Measurements from ENCODE around the gene SNAP47.
A peak's percentile ranks its signal among the peaks of the same experiment; 100 is the strongest.

The SNAP47 gene

GRCh38 chr1:227780101-227781044 is 45.1 kb downstream of the SNAP47 start:
- no peak overlapping the region for H3K27ac ChIP-seq (ENCODE audit: low read depth, low read length)
- H3K9ac ChIP-seq (ENCODE audit: low read depth, low read length): no peak overlapping the region
- no peaks in the 10 kb centered on the region for H3K27me3 ChIP-seq (ENCODE audit: insufficient read depth, low read length)
- H3K36me3 ChIP-seq (ENCODE audit: insufficient read depth, low read length): peaks cover 18% of the 10 kb centered on the region
- no peak overlapping the region for H3K4me3 ChIP-seq (ENCODE audit: low read length)
- 95% methylated on average over 23 of the region's 23 CpGs for WGBS
- H3K9me3 ChIP-seq (ENCODE audit: insufficient read depth, low read depth, low read length): no peaks in the 10 kb centered on the region
- no peaks in the 10 kb centered on the region for H3K4me1 ChIP-seq (ENCODE audit: insufficient read depth, low read length)

- H3K4me3 ChIP-seq (ENCODE audit: low read length): no peak overlapping the region
- WGBS: 95% methylated on average over 15 of the region's 15 CpGs
- H3K9me3 ChIP-seq (ENCODE audit: insufficient read depth, low read depth, low read length): no peaks in the 10 kb centered on the region
- no peaks in the 10 kb centered on the region for H3K4me1 ChIP-seq (ENCODE audit: insufficient read depth, low read length)
- no peak overlapping the region for H3K9ac ChIP-seq (ENCODE audit: low read depth, low read length)
- H3K27me3 ChIP-seq (ENCODE audit: insufficient read depth, low read length): peaks cover 9% of the 10 kb centered on the region
- no peak overlapping the region for H3K27ac ChIP-seq (ENCODE audit: low read depth, low read length)
- H3K36me3 ChIP-seq (ENCODE audit: insufficient read depth, low read length): peaks cover 11% of the 10 kb centered on the region
Observed at GRCh38 chr1:227781314-227781930, 46.2 kb downstream of the SNAP47 start.

DNA sequence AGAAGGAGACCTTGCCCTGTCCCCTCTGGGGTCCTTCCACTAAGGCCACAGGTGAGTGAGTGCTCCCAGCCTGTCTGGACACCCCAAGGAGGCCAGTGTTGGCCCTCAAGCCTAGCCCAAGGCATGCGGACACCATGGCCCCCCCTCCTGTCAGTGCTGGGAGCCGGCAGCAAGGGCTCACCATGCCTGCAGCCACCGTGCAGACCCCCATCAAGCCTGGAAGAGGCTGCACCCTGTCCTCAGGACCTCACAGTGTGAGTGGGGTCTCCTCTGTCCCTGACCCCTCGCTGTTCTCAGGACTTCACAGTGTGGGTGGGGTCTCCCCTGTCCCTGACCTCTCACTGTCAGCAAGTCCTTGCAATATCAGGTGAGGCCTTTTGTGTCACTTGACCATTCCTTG is 47.0 kb downstream of the SNAP47 start:
- no peak overlapping the region for H3K27ac ChIP-seq (ENCODE audit: low read depth, low read length)
- 0 out of 2 replicates have a peak, but pooled peaks cover 4% of the 10 kb centered on the region for H3K4me1 ChIP-seq (ENCODE audit: insufficient read depth, low read length)
- WGBS: 94% methylated on average over 4 of the region's 4 CpGs
- peaks cover 17% of the 10 kb centered on the region for H3K27me3 ChIP-seq (ENCODE audit: insufficient read depth, low read length)
- H3K36me3 ChIP-seq (ENCODE audit: insufficient read depth, low read length): peaks cover 5% of the 10 kb centered on the region; the same call in 1 of the 2 replicates
- H3K4me3 ChIP-seq (ENCODE audit: low read length): no peak overlapping the region
- no peak overlapping the region for H3K9ac ChIP-seq (ENCODE audit: low read depth, low read length)
- H3K9me3 ChIP-seq (ENCODE audit: insufficient read depth, low read depth, low read length): no peaks in the 10 kb centered on the region

DNA sequence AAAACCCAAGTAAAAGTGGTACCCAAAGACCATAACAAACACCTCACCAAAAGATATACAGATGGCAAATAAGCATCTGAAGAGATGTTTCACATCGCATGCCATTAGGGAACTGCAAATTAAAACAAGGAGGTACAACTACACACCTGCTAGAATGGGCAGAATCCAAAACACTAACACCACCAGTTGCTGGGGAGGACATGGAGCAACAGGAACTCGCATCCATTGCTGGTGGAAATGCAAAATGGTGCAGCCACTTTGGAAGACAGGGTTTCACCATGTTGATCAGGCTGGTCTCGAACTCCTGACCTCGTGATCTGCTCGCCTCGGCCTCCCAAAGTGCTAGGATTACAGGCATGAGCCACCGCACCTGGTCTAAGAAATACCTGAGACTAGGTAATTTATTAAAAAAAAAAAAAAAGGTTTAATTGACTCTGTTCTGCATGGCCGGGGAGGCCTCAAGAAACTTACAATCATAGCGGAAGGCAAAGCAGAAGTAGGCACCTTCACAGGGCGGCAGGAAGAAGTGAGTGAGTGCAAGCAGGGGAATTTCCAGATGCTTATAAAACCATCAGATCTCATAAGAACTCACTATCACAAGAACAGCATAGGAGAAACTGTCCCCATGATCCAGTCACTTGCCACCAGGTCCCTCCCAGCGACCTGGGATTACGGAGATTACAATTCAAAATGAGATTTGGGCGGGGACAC is 50.0 kb downstream of the SNAP47 start:
- Histone ChIP-seq H3K27ac (ENCODE audit: low read depth, low read length) (no peak overlapping the region), H3K4me3 (ENCODE audit: low read length) (no peak overlapping the region), H3K9ac (ENCODE audit: low read depth, low read length) (no peak overlapping the region), H3K9me3 (ENCODE audit: insufficient read depth, low read depth, low read length) (no peaks in the 10 kb centered on the region), H3K36me3 (ENCODE audit: insufficient read depth, low read length) (peaks cover 5% of the 10 kb centered on the region; the same call in 1 of the 2 replicates), H3K4me1 (ENCODE audit: insufficient read depth, low read length) (peaks cover 8% of the 10 kb centered on the region; the same call in 1 of the 2 replicates), H3K27me3 (ENCODE audit: insufficient read depth, low read length) (peaks cover 42% of the 10 kb centered on the region)
- 89% methylated on average over 13 of the region's 13 CpGs for WGBS

- Histone ChIP-seq H3K4me3 (ENCODE audit: low read length) (no peak overlapping the region), H3K27me3 (ENCODE audit: insufficient read depth, low read length) (peaks cover 42% of the 10 kb centered on the region), H3K4me1 (ENCODE audit: insufficient read depth, low read length) (peaks cover 8% of the 10 kb centered on the region; the same call in 1 of the 2 replicates), H3K9me3 (ENCODE audit: insufficient read depth, low read depth, low read length) (no peaks in the 10 kb centered on the region), H3K27ac (ENCODE audit: low read depth, low read length) (no peak overlapping the region), H3K9ac (ENCODE audit: low read depth, low read length) (no peak overlapping the region), H3K36me3 (ENCODE audit: insufficient read depth, low read length) (no peaks in the 10 kb centered on the region)
- 89% methylated on average over 19 of the region's 19 CpGs for WGBS
Observed at GRCh38 chr1:227785805-227786671, 50.8 kb downstream of the SNAP47 start.

GRCh38 chr1:227786673-227787512 is 51.7 kb downstream of the SNAP47 start:
- Histone ChIP-seq H3K27ac (ENCODE audit: low read depth, low read length) (no peak overlapping the region), H3K9ac (ENCODE audit: low read depth, low read length) (peak overlapping the region; percentile 52), H3K27me3 (ENCODE audit: insufficient read depth, low read length) (peaks cover 42% of the 10 kb centered on the region), H3K4me3 (ENCODE audit: low read length) (peak overlapping the region; percentile 82), H3K4me1 (ENCODE audit: insufficient read depth, low read length) (peaks cover 8% of the 10 kb centered on the region; the same call in 1 of the 2 replicates), H3K9me3 (ENCODE audit: insufficient read depth, low read depth, low read length) (no peaks in the 10 kb centered on the region), H3K36me3 (ENCODE audit: insufficient read depth, low read length) (no peaks in the 10 kb centered on the region)
- WGBS: 69% methylated on average over 45 of the region's 45 CpGs

DNA sequence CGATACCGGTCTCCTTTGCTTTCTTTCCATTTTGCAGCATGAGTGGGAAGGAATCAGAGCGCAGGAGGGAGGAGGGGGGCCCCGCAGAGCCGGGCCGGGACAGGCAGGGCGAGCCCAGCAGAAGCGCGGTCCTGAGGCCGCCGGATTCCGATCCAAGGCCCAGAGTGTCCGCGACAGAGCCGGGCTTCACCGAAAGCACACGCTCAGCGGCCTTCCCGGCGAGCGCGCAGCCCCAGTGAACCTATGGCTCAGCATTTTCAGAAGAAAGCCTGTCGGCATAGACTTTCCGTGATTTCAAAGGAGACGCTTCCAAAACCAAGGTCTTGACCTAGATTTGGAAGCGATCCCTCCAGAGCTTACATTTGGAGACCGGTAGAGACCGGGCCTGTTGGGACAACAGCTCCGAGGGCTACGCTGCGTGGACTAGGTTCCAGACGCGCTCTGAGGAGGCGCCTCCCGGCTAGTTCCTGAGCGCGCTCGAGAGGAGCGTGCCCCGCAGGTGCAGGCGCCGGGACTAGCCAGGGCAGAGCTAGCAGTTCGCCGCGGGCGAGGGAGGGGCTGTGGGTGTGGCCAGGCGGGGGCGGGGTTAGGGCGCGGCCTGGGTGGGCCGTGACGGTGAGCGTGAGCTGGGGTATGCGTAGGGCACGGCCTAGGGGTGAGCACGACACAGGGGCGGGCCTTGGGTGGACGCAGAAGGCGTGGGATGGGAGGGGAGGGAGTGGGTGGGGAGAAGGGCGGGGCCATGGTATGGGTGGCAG is 52.5 kb downstream of the SNAP47 start:
- Histone ChIP-seq H3K4me3 (ENCODE audit: low read length) (peak overlapping the region; percentile 82), H3K36me3 (ENCODE audit: insufficient read depth, low read length) (no peaks in the 10 kb centered on the region), H3K27ac (ENCODE audit: low read depth, low read length) (peak overlapping the region; percentile 30; the same call in 1 of the 2 replicates), H3K4me1 (ENCODE audit: insufficient read depth, low read length) (peaks cover 8% of the 10 kb centered on the region; the same call in 1 of the 2 replicates), H3K9me3 (ENCODE audit: insufficient read depth, low read depth, low read length) (no peaks in the 10 kb centered on the region), H3K9ac (ENCODE audit: low read depth, low read length) (peak overlapping the region; percentile 52), H3K27me3 (ENCODE audit: insufficient read depth, low read length) (peaks cover 42% of the 10 kb centered on the region)
- WGBS: 1% methylated on average over 59 of the region's 60 CpGs

GRCh38 chr1:227788271-227789083 is 53.2 kb downstream of the SNAP47 start:
- Histone ChIP-seq H3K4me3 (ENCODE audit: low read length) (peak overlapping the region; percentile 66), H3K27ac (ENCODE audit: low read depth, low read length) (no peak overlapping the region), H3K4me1 (ENCODE audit: insufficient read depth, low read length) (peaks cover 9% of the 10 kb centered on the region; the same call in 1 of the 2 replicates), H3K9me3 (ENCODE audit: insufficient read depth, low read depth, low read length) (no peaks in the 10 kb centered on the region), H3K9ac (ENCODE audit: low read depth, low read length) (no peak overlapping the region), H3K27me3 (ENCODE audit: insufficient read depth, low read length) (peaks cover 42% of the 10 kb centered on the region), H3K36me3 (ENCODE audit: insufficient read depth, low read length) (no peaks in the 10 kb centered on the region)
- 1% methylated on average over 68 of the region's 68 CpGs for WGBS

Measured in HUES64 (cell line).